Cardiac muscle cell (in vitro differentiated cells and primary cell): Measurements from ENCODE around the gene CUL1. TPM values are rescaled to one million over a fixed set of nuclear protein-coding genes. Genes with fewer than 3 reads are reported as not detected.
A peak's percentile ranks its signal among the peaks of the same experiment; 100 is the strongest.

Experiments
- DNase-seq, 2 donors: peaks; one replicate each; pipeline versions ENCODE4 v3.0.0 to v3.0.0-alpha.2; 2010 to 2017; ENCODE audit warnings: low read depth in 1 of 2, low spot score in 1 of 2
- H3K27ac ChIP-seq: fragments of 200-600 bp; sonication (generic); 2 replicates; pipeline ENCODE4 v1.5.1; 2016
- H3K27me3 ChIP-seq: fragments of 200-600 bp; sonication (generic); 2 replicates; pipeline ENCODE4 v1.6.0; 2016; ENCODE audit warnings: control low read depth
- H3K36me3 ChIP-seq: fragments of 200-600 bp; sonication (generic); 2 replicates; pipeline ENCODE4 v1.5.1; 2016; ENCODE audit warnings: control low read depth
- H3K4me1 ChIP-seq: fragments of 200-600 bp; sonication (generic); 2 replicates; pipeline ENCODE4 v1.8.1; 2017; ENCODE audit warnings: low read depth, mild to moderate bottlenecking, mixed run types
- H3K4me3 ChIP-seq: fragments of 200-600 bp; sonication (generic); 2 replicates; pipeline ENCODE4 v1.5.1; 2016; ENCODE audit warnings: mild to moderate bottlenecking
- H3K9me3 ChIP-seq: fragments of 200-600 bp; sonication (generic); 2 replicates; pipeline ENCODE4 v1.5.1; 2017; ENCODE audit warnings: low read depth, mild to moderate bottlenecking, control low read depth
- polyA plus RNA-seq: library from polyadenylated mRNA; unstranded; fragments of >200 nt; fragmentation: Nextera tagmentation; extraction: Ambion mirVana; gene quantifications from 2 replicates; pipeline ENCODE4 v1.2.1, GENCODE V29; 2016
- total RNA-seq: library from RNA; depleted of rRNA; stranded (reverse); fragments of >200 nt; gene quantifications from 2 replicates; pipeline ENCODE4 v1.2.3, GENCODE V29; 2016
- TF ChIP-seq, protein P1 (sequence below): IDR thresholded peaks from 2 replicates; pipeline ENCODE4 v1.5.1; 2012; ENCODE audit warnings: low read depth, mild to moderate bottlenecking, low read length

The CUL1 gene
- total and polyA plus RNA-seq, 2 experiments from 2014 or later = 58.8 to 71.6 TPM

DNA sequence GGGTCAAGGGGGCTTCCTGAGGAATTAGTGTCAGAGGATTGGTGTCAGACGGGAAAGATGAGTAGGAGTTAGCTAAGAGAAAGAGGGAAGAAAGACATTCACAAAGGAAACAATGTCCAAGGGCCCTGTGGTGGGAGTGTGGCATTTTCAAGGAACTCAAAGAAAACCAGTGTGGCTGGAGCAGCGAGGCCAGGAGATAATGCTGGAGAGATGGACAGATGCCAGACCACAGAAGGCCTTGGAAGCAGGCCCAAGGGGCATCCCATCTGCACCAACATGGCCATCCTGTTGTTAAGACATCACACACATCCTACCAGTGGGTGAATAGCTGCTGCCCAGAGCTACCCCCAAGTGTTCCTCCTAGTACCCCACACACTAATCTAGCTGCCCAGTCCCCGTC lies 36.1 kb upstream of the CUL1 start:
- peak in 1 of 2 donors; percentile 33 for DNase-seq
- Histone ChIP-seq H3K9me3 (no peaks in the 10 kb centered on the region), H3K4me3 (no peak overlapping the region), H3K4me1 (no peaks in the 10 kb centered on the region), H3K27ac (no peak overlapping the region), H3K36me3 (no peaks in the 10 kb centered on the region), H3K27me3 (no peaks in the 10 kb centered on the region)
- TF ChIP-seq, protein P1, sequence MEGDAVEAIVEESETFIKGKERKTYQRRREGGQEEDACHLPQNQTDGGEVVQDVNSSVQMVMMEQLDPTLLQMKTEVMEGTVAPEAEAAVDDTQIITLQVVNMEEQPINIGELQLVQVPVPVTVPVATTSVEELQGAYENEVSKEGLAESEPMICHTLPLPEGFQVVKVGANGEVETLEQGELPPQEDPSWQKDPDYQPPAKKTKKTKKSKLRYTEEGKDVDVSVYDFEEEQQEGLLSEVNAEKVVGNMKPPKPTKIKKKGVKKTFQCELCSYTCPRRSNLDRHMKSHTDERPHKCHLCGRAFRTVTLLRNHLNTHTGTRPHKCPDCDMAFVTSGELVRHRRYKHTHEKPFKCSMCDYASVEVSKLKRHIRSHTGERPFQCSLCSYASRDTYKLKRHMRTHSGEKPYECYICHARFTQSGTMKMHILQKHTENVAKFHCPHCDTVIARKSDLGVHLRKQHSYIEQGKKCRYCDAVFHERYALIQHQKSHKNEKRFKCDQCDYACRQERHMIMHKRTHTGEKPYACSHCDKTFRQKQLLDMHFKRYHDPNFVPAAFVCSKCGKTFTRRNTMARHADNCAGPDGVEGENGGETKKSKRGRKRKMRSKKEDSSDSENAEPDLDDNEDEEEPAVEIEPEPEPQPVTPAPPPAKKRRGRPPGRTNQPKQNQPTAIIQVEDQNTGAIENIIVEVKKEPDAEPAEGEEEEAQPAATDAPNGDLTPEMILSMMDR = no peak

DNA sequence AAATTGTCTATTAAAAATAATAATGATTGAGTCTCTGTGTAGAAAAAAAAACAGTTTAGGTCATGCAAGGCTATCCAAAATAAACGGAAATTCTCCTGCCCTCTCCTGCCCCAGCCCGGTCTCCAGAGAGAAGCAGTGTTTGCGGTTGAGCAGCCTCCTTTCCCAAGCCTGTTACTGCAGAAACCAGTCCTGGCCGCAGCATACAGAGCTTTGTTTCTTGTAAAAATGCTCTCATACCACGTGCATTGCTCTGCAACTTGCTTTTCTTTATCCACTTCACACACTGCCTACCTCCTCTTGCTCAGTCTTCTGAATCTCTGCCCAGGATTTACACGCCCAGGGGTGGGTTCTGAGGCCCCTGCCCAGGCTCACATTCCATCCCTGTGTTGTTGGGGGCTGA lies 34.4 kb upstream of the CUL1 start:
- Histone ChIP-seq H3K36me3 (no peaks in the 10 kb centered on the region), H3K4me3 (no peak overlapping the region), H3K4me1 (no peaks in the 10 kb centered on the region), H3K27me3 (no peaks in the 10 kb centered on the region), H3K9me3 (no peaks in the 10 kb centered on the region), H3K27ac (no peak overlapping the region)
- DNase-seq = peak in 1 of 2 donors; percentile 74
- TF ChIP-seq, protein P1 = no peak

DNA sequence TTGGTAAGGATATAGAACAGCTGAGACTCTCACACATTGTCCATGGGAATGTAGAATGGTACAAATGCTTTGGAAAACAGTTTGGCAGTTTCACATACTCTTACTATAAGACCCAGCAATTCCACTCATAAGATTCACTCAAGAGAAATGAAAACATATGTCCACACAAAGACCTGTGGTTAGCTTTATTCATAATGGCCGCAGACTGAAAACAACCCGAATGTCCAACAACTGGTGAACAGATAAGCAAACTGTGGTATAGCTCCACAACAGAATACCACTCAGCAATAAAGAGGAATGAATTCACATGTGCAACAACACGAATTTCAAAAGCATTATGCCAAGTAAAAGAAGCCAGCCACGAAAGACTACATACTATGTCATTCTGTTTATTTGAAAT lies 33.5 kb upstream of the CUL1 start:
- H3K4me1 ChIP-seq = no peaks in the 10 kb centered on the region
- no peaks in the 10 kb centered on the region for H3K27me3 ChIP-seq
- H3K36me3 ChIP-seq = no peaks in the 10 kb centered on the region
- no peak overlapping the region for H3K27ac ChIP-seq
- H3K9me3 ChIP-seq = no peaks in the 10 kb centered on the region
- TF ChIP-seq, protein P1 = no peak
- H3K4me3 ChIP-seq = no peak overlapping the region
- DNase-seq = no peak

DNA sequence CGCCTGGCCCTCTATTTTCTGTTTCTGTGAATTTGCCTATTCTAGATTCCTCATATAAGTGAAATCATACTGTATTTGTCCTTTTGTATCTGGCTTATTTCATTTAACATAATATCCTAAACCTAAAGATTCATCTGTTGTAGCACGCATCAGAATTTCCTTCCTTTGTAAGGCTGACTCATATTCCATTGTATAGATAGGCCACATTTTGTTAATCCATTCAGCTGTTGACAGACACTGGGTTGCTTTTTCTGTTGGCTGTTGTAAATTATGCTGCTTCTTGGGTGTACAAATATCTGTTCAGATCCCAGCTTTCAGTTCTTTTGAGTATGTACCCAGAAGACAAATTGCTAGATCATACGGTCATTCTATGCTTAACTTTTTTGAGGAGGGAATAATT lies 28.8 kb upstream of the CUL1 start:
- H3K9me3 ChIP-seq = no peaks in the 10 kb centered on the region
- DNase-seq = no peak
- no peak overlapping the region for H3K27ac ChIP-seq
- no peaks in the 10 kb centered on the region for H3K36me3 ChIP-seq
- H3K4me3 ChIP-seq = no peak overlapping the region
- TF ChIP-seq, protein P1 = no peak
- no peaks in the 10 kb centered on the region for H3K4me1 ChIP-seq
- no peaks in the 10 kb centered on the region for H3K27me3 ChIP-seq

DNA sequence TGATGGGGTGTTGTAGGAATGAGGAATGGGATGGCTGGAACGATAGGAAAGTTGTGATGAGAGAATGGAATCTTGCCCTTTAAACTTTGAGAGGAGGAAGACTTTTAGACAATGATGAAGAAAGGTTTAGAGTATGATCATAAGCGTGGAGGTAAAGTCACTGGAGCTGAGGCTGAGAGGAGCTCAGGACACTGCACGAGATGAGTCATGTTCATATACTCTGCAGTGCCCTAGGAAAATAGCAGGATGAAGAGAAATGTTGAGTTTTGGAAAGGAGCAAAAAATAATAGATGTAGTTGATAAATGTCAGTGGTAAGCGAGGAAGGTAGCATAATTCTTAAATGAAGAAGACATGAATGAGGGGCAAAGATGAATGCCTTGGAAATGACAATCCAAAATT lies 28.3 kb upstream of the CUL1 start:
- no peaks in the 10 kb centered on the region for H3K9me3 ChIP-seq
- no peaks in the 10 kb centered on the region for H3K4me1 ChIP-seq
- no peaks in the 10 kb centered on the region for H3K36me3 ChIP-seq
- H3K27ac ChIP-seq = no peak overlapping the region
- no peaks in the 10 kb centered on the region for H3K27me3 ChIP-seq
- TF ChIP-seq, protein P1 = no peak
- H3K4me3 ChIP-seq = no peak overlapping the region
- DNase-seq = no peak

DNA sequence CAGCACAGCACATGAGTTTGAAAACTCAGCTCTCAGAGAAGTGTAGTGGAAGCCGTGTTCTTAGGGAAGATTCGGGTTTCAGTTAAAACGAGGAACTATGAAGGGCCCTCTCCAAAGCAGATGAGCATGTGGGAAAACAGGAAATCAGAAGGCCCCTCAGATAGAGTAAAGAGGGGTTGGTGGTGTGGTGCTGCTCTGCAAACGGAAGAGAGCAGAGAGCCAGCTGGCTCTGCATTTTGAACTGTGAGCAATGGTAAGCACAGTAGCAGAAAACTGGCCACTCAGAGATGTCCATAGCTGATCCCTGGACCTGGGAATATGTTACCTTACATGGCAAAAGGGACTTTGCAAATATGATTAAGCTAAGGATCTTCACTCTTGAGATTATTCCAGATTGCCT lies 27.9 kb upstream of the CUL1 start:
- Histone ChIP-seq H3K27ac (no peak overlapping the region), H3K4me3 (no peak overlapping the region), H3K27me3 (no peaks in the 10 kb centered on the region), H3K36me3 (no peaks in the 10 kb centered on the region), H3K4me1 (no peaks in the 10 kb centered on the region), H3K9me3 (no peaks in the 10 kb centered on the region)
- no peak for DNase-seq
- TF ChIP-seq, protein P1 = no peak
